Gastroesophageal sphincter (tissue), 4 donors: Measurements from ENCODE around the gene ATP8B3. TPM values are rescaled to one million over a fixed set of nuclear protein-coding genes. Genes with fewer than 3 reads are reported as not detected.

ENCODE experiments used
- ATAC-seq: fragments of 150-250 bp; one replicate; pipeline ENCODE4 v1.9.1; 2016; ENCODE audit warnings: mild to moderate bottlenecking, moderate library complexity
- H3K27ac ChIP-seq, 4 donors: fragments of 200-600 bp; sonication (generic) in 3 of 4; 1 replicate in 3 of 4; 2 replicates in 1 of 4; pipeline ENCODE4 v1.5.1; 2016 to 2019
- H3K27me3 ChIP-seq: fragments of 200-600 bp; sonication (generic); one replicate; pipeline ENCODE4 v1.5.1; 2019
- H3K36me3 ChIP-seq, 2 donors: fragments of 200-600 bp; sonication (generic); one replicate each; pipeline ENCODE4 v1.5.1; 2019; ENCODE audit warnings: control low read depth in 1 of 2
- H3K4me1 ChIP-seq, 3 donors: fragments of 200-600 bp; sonication (generic); 1 replicate in 2 of 3; 2 replicates in 1 of 3; pipeline ENCODE4 v1.5.1; 2016 to 2019; ENCODE audit warnings: control low read depth in 2 of 3
- H3K4me3 ChIP-seq, 2 donors: fragments of 200-600 bp; sonication (generic); one replicate each; pipeline ENCODE4 v1.5.1; 2019; ENCODE audit warnings: mild to moderate bottlenecking in 1 of 2, moderate library complexity in 1 of 2
- H3K9me3 ChIP-seq, 3 donors: fragments of 200-600 bp; sonication (generic); one replicate each; pipeline ENCODE4 v1.5.1; 2017 to 2019; ENCODE audit warnings: control low read depth in 2 of 3
- CTCF ChIP-seq, 4 experiments: fragments of 200-600 bp in 2 of 4; fragments of 450-650 bp in 2 of 4; sonication (generic) in 1 of 4; IDR thresholded peaks; one replicate each; pipeline ENCODE4 v1.5.1; 2017 to 2019; ENCODE audit warnings: antibody characterized with exemption in 4 of 4, mild to moderate bottlenecking in 2 of 4, moderate library complexity in 2 of 4
- EP300 ChIP-seq: sonication (generic); formaldehyde crosslinking; IDR thresholded peaks from one replicate; pipeline ENCODE4 v1.6.1; 2017; ENCODE audit warnings: antibody characterized with exemption, mild to moderate bottlenecking
- POLR2A ChIP-seq, 2 donors: fragments of 450-650 bp; IDR thresholded peaks; one replicate each; pipeline ENCODE4 v1.6.1; 2017; ENCODE audit warnings: antibody characterized with exemption in 2 of 2, mild to moderate bottlenecking in 2 of 2, moderate library complexity in 1 of 2
- POLR2AphosphoS5 ChIP-seq: sonication (generic); formaldehyde crosslinking; IDR thresholded peaks from one replicate; pipeline ENCODE4 v1.6.1; 2017; ENCODE audit warnings: antibody characterized with exemption
- WGBS, 2 donors: methylation state at CpG; one replicate each; pipeline ENCODE4 v1.1.5; 2018; ENCODE audit warnings: low coverage in 1 of 2; 5-methylcytosine and 5-hydroxymethylcytosine counted together
- total RNA-seq, 4 donors: library from RNA; depleted of rRNA; stranded (reverse); fragments of >200 nt; gene quantifications; one replicate each; pipeline ENCODE4 v1.1.0, GENCODE V29; 2016

ATP8B3 gene
- total RNA-seq, 4 donors from 2014 or later, result 0.27 to 1.4 (median 0.48) TPM

GRCh38 chr19:1748873-1749341 lies 63.2 kb downstream of the ATP8B3 start:
- Histone ChIP-seq H3K4me3 (peak overlapping the region in 1 of 2 donors; percentile 26), H3K27ac (no peak overlapping the region), H3K9me3 (no peaks in the 10 kb centered on the region), H3K4me1 (peaks cover 0 to 35% (median 23%) of the 10 kb centered on the region in 3 donors), H3K36me3 (no peaks in the 10 kb centered on the region), H3K27me3 (peaks cover 99% of the 10 kb centered on the region)
- no peak for TF ChIP-seq POLR2A (IDR thresholded peaks at IDR 0.05)
- 0% methylated on average over 3 of the region's 45 CpGs; no CpG with 5 or more reads in 1 of the 2 donors for WGBS, 2 donors
- ATAC-seq, result no peak

GRCh38 chr19:1748115-1748872 lies 63.8 kb downstream of the ATP8B3 start:
- Histone ChIP-seq H3K9me3 (no peaks in the 10 kb centered on the region), H3K27ac (no peak overlapping the region), H3K27me3 (peaks cover 100% of the 10 kb centered on the region), H3K4me3 (no peak overlapping the region), H3K4me1 (peaks cover 0 to 33% (median 23%) of the 10 kb centered on the region in 3 donors), H3K36me3 (no peaks in the 10 kb centered on the region)
- 0% methylated on average over 2 of the region's 61 CpGs; no CpG with 5 or more reads in 1 of the 2 donors for WGBS, 2 donors
- no peak for TF ChIP-seq EP300
- TF ChIP-seq POLR2A (IDR thresholded peaks at IDR 0.05), result no peak
- TF ChIP-seq POLR2AphosphoS5, result no peak
- TF ChIP-seq CTCF (IDR thresholded peaks at IDR 0.05), result no peak
- ATAC-seq, result no peak

- H3K4me3 ChIP-seq, result no peak overlapping the region
- no peak for TF ChIP-seq EP300
- no peak for TF ChIP-seq POLR2AphosphoS5
- no peak for TF ChIP-seq POLR2A (IDR thresholded peaks at IDR 0.05)
- no peak for TF ChIP-seq CTCF (IDR thresholded peaks at IDR 0.05)
- no peaks in the 10 kb centered on the region for H3K36me3 ChIP-seq
- peaks cover 100% of the 10 kb centered on the region for H3K27me3 ChIP-seq
- WGBS, 2 donors, result 0% methylated on average over 1 to 2 of the region's 22 CpGs
- peaks cover 0 to 30% (median 23%) of the 10 kb centered on the region in 3 donors for H3K4me1 ChIP-seq
- no peak overlapping the region for H3K27ac ChIP-seq
- ATAC-seq, result no peak
- H3K9me3 ChIP-seq, result no peaks in the 10 kb centered on the region
These were observed 64.6 kb downstream of the ATP8B3 start for GRCh38 chr19:1747285-1748114.

- Histone ChIP-seq H3K4me3 (no peak overlapping the region), H3K4me1 (peaks cover 0 to 30% (median 23%) of the 10 kb centered on the region in 3 donors), H3K9me3 (no peaks in the 10 kb centered on the region), H3K27me3 (peaks cover 100% of the 10 kb centered on the region), H3K27ac (no peak overlapping the region), H3K36me3 (no peaks in the 10 kb centered on the region)
- TF ChIP-seq POLR2AphosphoS5, result no peak
- no peak for TF ChIP-seq POLR2A (IDR thresholded peaks at IDR 0.05)
- no peak for TF ChIP-seq EP300
- TF ChIP-seq CTCF (IDR thresholded peaks at IDR 0.05), result no peak
- WGBS, 2 donors, result 0% methylated on average over 4 of the region's 31 CpGs; no CpG with 5 or more reads in 1 of the 2 donors
- no peak for ATAC-seq
These were observed 65.4 kb downstream of the ATP8B3 start for GRCh38 chr19:1746401-1747284.
